A549 (cell line): ENCODE measurements around the gene DCDC2. TPM values are rescaled to one million over a fixed set of nuclear protein-coding genes. Genes with fewer than 3 reads are reported as not detected.

Experiments
- ATAC-seq, 2 experiments: fragments of 200-7000 bp in 1 of 2; fragments of >200 bp in 1 of 2; cut with Nextera tagmentation in 1 of 2; cut with Tn5 transposase in 1 of 2; 3 replicates each; pipeline versions ENCODE4 v1.8.0 to v1.9.1; 2018 to 2020; ENCODE audit warnings: mild to moderate bottlenecking in 1 of 2, moderate library complexity in 1 of 2
- CTCF ChIA-PET: fragments of 300-600 bp; sonication (Branson Sonifier 250); formaldehyde crosslinking; extraction: SDS; loops from one replicate; lab custom pipeline; 2021; ENCODE audit warnings: antibody characterized with exemption, inconsistent platforms; lab: Yijun Ruan, JAX
- POLR2A ChIA-PET: fragments of 350-600 bp; formaldehyde crosslinking; extraction: SDS; loops from one replicate; lab custom pipeline; 2021; ENCODE audit warnings: antibody characterized with exemption, inconsistent platforms; lab: Yijun Ruan, JAX
- DNase-seq, 2 experiments: peaks; one replicate each; pipeline versions ENCODE4 v3.0.0 to v3.0.0-alpha.2; 2011 to 2016; ENCODE audit warnings: low read depth in 1 of 2, low spot score in 1 of 2
- FAIRE-seq: peaks from 2 replicates; lab custom pipeline; 2011; peaks lifted over from hg19 to GRCh38; lab: Jason Lieb, UNC
- H3K27ac ChIP-seq, 2 experiments: fragments of >200 bp; sonication (Bioruptor Twin); formaldehyde crosslinking; 3 replicates each; pipeline ENCODE4 v1.5.1; 2016 to 2017
- H3K4me1 ChIP-seq: fragments of >200 bp; sonication (Bioruptor Twin); formaldehyde crosslinking; 3 replicates; pipeline ENCODE4 v1.6.1; 2016
- H3K4me2 ChIP-seq: fragments of >200 bp; sonication (Bioruptor Twin); formaldehyde crosslinking; 3 replicates; pipeline ENCODE4 v1.6.1; 2016
- H3K4me3 ChIP-seq: fragments of >200 bp; sonication (Bioruptor Twin); formaldehyde crosslinking; 3 replicates; pipeline ENCODE4 v1.5.1; 2016
- H3K9me3 ChIP-seq: fragments of >200 bp; sonication (Bioruptor Twin); formaldehyde crosslinking; 3 replicates; pipeline ENCODE4 v1.6.1; 2016
- CBX8 ChIP-seq: fragments of 200-600 bp; sonication (generic); IDR thresholded peaks from 2 replicates; pipeline ENCODE4 v1.6.1; 2016
- CEBPB ChIP-seq, 2 experiments: fragments of >200 bp in 1 of 2; sonication (Bioruptor Twin) in 1 of 2; formaldehyde crosslinking in 1 of 2; IDR thresholded peaks; 2 replicates each; pipeline ENCODE4 v1.6.1; 2012 to 2016
- CHD4 ChIP-seq: fragments of 200-600 bp; sonication (generic); IDR thresholded peaks from 2 replicates; pipeline ENCODE4 v1.6.1; 2016; ENCODE audit warnings: antibody characterized with exemption, mild to moderate bottlenecking, borderline replicate concordance
- EHMT2 ChIP-seq: fragments of 200-600 bp; sonication (generic); IDR thresholded peaks from 2 replicates; pipeline ENCODE4 v1.6.1; 2016; ENCODE audit warnings: antibody characterized with exemption, low read depth, mild to moderate bottlenecking, moderate library complexity
- FOXS1 ChIP-seq: fragments of 250-450 bp; sonication (Bioruptor Pico); IDR thresholded peaks from 2 replicates; pipeline ENCODE4 v1.5.0; 2020; ENCODE audit warnings: mild to moderate bottlenecking, moderate library complexity
- GATA3 ChIP-seq: IDR thresholded peaks from 2 replicates; pipeline ENCODE4 v1.6.1; 2012; ENCODE audit warnings: borderline replicate concordance
- JUN ChIP-seq, 2 experiments: fragments of >200 bp; sonication (Bioruptor Twin); formaldehyde crosslinking; IDR thresholded peaks; 2 replicates in 1 of 2; 3 replicates in 1 of 2; pipeline ENCODE4 v1.6.1; 2016 to 2017
- KDM1A ChIP-seq: fragments of 200-600 bp; sonication (generic); IDR thresholded peaks from 2 replicates; pipeline ENCODE4 v1.6.1; 2016; ENCODE audit warnings: low read depth, mild to moderate bottlenecking
- NFE2L2 ChIP-seq: fragments of 150-350 bp; conservative IDR thresholded peaks from 2 replicates; pipeline ENCODE4 v1.6.1; 2014; ENCODE audit warnings: low read length
- NR3C1 ChIP-seq: fragments of >200 bp; sonication (Bioruptor Twin); formaldehyde crosslinking; IDR thresholded peaks from 3 replicates; pipeline ENCODE4 v1.6.1; 2017
- RCOR1 ChIP-seq: fragments of 150-350 bp; IDR thresholded peaks from 2 replicates; pipeline ENCODE4 v1.6.1; 2014; ENCODE audit warnings: antibody characterized with exemption, low read length, low read depth
- SMC3 ChIP-seq: fragments of >200 bp; sonication (Bioruptor Twin); formaldehyde crosslinking; IDR thresholded peaks from 3 replicates; pipeline ENCODE4 v1.6.1; 2018; ENCODE audit warnings: inconsistent platforms
- TP53 ChIP-seq: fragments of 250-450 bp; sonication (Bioruptor Pico); IDR thresholded peaks from 2 replicates; pipeline ENCODE4 v1.5.0; 2021; ENCODE audit warnings: mild to moderate bottlenecking, moderate library complexity
- ZFP36 ChIP-seq: fragments of 450-650 bp; IDR thresholded peaks from 2 replicates; pipeline ENCODE4 v1.6.1; 2014; ENCODE audit warnings: borderline replicate concordance; ENCODE audit not compliant: partially characterized antibody
- WGBS: methylation state at CpG from one replicate; pipeline ENCODE4 v1.1.6; 2017; ENCODE audit errors: missing lambda C conversion rate; 5-methylcytosine and 5-hydroxymethylcytosine counted together
- polyA plus RNA-seq, 4 experiments: library from polyadenylated mRNA; depleted of rRNA in 3 of 4; stranded (reverse); fragments of >200 nt; fragmentation: RNase III in 1 of 4; extraction: RNeasy Plus Mini Kit Qiagen cat#74134 plus additional on column Dnase treatment in 1 of 4; gene quantifications; 2 replicates in 3 of 4; 3 replicates in 1 of 4; pipeline ENCODE4 v1.2.3, GENCODE V29; 2011 to 2017
- TF ChIP-seq, protein P1 (sequence below): IDR thresholded peaks from 2 replicates; pipeline ENCODE4 v1.6.1; 2012; ENCODE audit warnings: low read depth, borderline replicate concordance
- TF ChIP-seq, protein P2 (sequence below): fragments of 150-350 bp; IDR thresholded peaks from 2 replicates; pipeline ENCODE4 v1.6.1; 2014; ENCODE audit warnings: low read depth, mild to moderate bottlenecking, low read length
- TF ChIP-seq, protein P3 (sequence below): fragments of >200 bp; sonication (Bioruptor Twin); formaldehyde crosslinking; IDR thresholded peaks from 2 replicates; pipeline ENCODE4 v1.6.1; 2016
- TF ChIP-seq, protein P4 (sequence below): fragments of 250-450 bp; sonication (Bioruptor Pico); IDR thresholded peaks from 2 replicates; pipeline ENCODE4 v1.5.0; 2020; ENCODE audit warnings: low read depth, mild to moderate bottlenecking, moderate library complexity

DCDC2 gene
- polyA plus RNA-seq, 2 of the 4 experiments (the other 2 are of a cell fraction): 9.1 to 9.4 TPM

DNA sequence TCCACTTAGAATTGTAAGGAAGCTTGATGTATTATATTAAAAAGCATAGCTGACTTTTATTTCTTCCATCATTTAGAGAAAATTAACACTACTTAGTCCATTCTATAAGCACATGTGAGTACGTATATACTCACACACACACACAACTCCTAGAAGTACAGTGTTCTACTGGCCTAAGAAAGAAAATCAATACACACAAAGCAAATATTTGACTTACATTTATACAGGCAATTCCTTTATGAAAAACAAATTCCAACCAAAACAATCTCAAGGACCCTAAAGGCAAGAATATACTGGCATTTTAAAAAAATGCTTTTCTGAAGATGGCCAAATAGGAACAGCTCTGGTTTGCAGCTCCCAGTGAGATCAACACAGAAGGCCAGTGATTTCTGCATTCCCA, 160.0 kb downstream of the DCDC2 start (continued):
- TF ChIP-seq RCOR1: no peak

DNA sequence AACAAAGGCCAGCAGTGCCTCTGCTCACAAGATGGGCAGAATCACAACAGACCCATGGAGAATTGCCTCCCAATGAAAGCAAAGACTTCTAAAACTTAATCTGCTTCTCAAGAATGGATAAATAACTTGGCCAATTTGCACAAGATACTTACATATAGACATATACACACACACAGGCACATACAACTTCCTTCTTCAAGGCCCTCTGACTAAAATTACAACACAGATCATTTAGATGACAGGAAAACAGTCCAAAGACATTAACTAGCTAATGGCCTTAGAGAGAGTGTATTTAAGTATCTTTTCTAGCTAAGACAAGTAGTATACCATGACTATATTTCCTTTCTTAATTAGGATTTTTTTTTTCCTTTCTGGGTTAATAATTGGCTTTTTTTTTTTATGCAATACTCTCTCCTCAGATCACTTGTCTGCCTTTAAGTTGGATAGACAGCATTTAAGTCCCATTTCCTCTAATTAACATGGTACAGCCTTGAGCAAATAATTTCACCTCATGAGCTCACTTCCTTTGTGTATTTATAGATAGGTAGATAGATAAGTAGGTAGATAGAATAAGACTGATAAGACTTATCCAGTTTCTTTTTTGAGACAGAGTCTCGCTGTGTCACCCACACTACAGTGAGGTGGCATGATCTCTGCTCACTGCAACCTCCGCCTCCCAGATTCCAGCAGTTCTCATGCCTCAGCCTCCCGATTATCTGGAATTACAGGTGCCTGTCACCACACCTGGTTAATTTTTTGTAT, 161.8 kb downstream of the DCDC2 start:
- DNase-seq (no peak), ATAC-seq (no peak), FAIRE-seq (no peak)
- TF ChIP-seq CHD4 (no peak), CEBPB (IDR thresholded peaks at IDR 0.05) (no peak), RCOR1 (no peak), SMC3 (no peak), NR3C1 (no peak), FOXS1 (CRISPR knock-in tag) (no peak), EHMT2 (no peak), ZFP36 (no peak), GATA3 (no peak), NFE2L2 (no peak), KDM1A (no peak), TP53 (CRISPR knock-in tag) (no peak), JUN (IDR thresholded peaks at IDR 0.05) (no peak)
- TF ChIP-seq, protein P1, sequence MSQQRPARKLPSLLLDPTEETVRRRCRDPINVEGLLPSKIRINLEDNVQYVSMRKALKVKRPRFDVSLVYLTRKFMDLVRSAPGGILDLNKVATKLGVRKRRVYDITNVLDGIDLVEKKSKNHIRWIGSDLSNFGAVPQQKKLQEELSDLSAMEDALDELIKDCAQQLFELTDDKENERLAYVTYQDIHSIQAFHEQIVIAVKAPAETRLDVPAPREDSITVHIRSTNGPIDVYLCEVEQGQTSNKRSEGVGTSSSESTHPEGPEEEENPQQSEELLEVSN: no peak
- TF ChIP-seq, protein P2, sequence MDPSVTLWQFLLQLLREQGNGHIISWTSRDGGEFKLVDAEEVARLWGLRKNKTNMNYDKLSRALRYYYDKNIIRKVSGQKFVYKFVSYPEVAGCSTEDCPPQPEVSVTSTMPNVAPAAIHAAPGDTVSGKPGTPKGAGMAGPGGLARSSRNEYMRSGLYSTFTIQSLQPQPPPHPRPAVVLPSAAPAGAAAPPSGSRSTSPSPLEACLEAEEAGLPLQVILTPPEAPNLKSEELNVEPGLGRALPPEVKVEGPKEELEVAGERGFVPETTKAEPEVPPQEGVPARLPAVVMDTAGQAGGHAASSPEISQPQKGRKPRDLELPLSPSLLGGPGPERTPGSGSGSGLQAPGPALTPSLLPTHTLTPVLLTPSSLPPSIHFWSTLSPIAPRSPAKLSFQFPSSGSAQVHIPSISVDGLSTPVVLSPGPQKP: no peak
- TF ChIP-seq, protein P3, sequence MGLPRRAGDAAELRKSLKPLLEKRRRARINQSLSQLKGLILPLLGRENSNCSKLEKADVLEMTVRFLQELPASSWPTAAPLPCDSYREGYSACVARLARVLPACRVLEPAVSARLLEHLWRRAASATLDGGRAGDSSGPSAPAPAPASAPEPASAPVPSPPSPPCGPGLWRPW: no peak
- ChIA-PET POLR2A (no interaction called here), CTCF (interaction anchor here (0.7 to 2.1 kb wide), 2 partner anchors 9 to 10 kb away, joined by 3 to 8 read pairs; no protein-coding TSS in a partner anchor)
- H3K4me1 ChIP-seq: no peaks in the 10 kb centered on the region
- H3K4me2 ChIP-seq: no peak overlapping the region
- H3K9me3 ChIP-seq: no peaks in the 10 kb centered on the region
- 89% methylated on average over 3 of the region's 3 CpGs for WGBS
- no peak overlapping the region for H3K27ac ChIP-seq
- H3K4me3 ChIP-seq: no peak overlapping the region

DNA sequence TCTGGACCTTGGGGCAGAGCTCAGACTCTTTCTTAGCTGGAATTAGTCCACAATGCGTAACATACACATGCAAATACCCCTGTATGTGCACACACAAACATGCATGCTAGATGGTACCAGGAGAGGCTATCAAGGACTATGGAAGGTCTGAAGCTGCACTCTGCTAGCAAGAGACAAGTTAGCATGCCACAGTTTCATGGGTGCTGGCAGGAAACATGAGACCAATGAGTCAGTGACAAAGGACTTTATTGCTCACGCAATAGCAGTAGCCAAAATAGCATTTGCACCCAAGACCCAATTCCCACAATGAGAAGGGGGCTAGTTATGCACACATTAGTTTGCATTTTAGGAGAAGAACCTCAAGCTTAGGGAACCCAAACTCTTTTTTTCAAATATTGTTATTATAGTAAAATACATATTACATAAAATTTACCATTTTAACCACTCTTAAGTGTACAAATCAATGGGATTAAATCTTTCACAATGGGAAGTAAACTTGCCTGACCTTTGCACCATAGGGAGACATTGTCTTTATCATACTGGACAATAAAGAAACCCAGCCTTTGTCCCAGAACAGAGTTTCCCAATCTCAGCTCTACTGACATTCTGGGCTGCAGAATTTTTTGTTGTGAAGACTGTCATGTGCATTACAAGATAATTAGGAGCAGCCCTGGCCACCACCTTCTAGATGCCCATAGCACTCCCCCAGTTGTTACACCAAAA, 162.7 kb downstream of the DCDC2 start:
- POLR2A ChIA-PET: no interaction called here
- no peak for DNase-seq
- H3K9me3 ChIP-seq: no peaks in the 10 kb centered on the region
- ATAC-seq: no peak
- no peak overlapping the region for H3K4me3 ChIP-seq
- H3K27ac ChIP-seq: no peak overlapping the region
- CTCF ChIA-PET: interaction anchor here (2.1 kb wide), 1 partner anchor 10 kb away, joined by 8 read pairs; no protein-coding TSS in a partner anchor
- WGBS: 88% methylated on average over 2 of the region's 2 CpGs
- FAIRE-seq: no peak
- TF ChIP-seq CBX8 (no peak), FOXS1 (CRISPR knock-in tag) (no peak), KDM1A (no peak), JUN (IDR thresholded peaks at IDR 0.05) (no peak)
- TF ChIP-seq, protein P4, sequence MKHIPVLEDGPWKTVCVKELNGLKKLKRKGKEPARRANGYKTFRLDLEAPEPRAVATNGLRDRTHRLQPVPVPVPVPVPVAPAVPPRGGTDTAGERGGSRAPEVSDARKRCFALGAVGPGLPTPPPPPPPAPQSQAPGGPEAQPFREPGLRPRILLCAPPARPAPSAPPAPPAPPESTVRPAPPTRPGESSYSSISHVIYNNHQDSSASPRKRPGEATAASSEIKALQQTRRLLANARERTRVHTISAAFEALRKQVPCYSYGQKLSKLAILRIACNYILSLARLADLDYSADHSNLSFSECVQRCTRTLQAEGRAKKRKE (CRISPR knock-in tag): no peak
- no peak overlapping the region for H3K4me2 ChIP-seq
- no peaks in the 10 kb centered on the region for H3K4me1 ChIP-seq
